GM21723 (cell line): ENCODE results near the gene RPL23.
A peak's percentile ranks its signal among the peaks of the same experiment; 100 is the strongest.
"Not testable (repeated sequence)": the region's sequence is repeated elsewhere in the genome, so short reads cannot be mapped to it uniquely, and the experiment has no call there.

Experiments used
- ATAC-seq: cut with Tn5 transposase; IDR thresholded peaks from one replicate; pipeline ENCODE4 v1.9.1; 2021; ENCODE audit warnings: mild to moderate bottlenecking, moderate library complexity; ENCODE audit not compliant: unreplicated experiment

Gene RPL23

GRCh38 chr17:38868817-38869525 is 15.4 kb upstream of the RPL23 start:
- ATAC-seq, result peak; percentile 46

DNA sequence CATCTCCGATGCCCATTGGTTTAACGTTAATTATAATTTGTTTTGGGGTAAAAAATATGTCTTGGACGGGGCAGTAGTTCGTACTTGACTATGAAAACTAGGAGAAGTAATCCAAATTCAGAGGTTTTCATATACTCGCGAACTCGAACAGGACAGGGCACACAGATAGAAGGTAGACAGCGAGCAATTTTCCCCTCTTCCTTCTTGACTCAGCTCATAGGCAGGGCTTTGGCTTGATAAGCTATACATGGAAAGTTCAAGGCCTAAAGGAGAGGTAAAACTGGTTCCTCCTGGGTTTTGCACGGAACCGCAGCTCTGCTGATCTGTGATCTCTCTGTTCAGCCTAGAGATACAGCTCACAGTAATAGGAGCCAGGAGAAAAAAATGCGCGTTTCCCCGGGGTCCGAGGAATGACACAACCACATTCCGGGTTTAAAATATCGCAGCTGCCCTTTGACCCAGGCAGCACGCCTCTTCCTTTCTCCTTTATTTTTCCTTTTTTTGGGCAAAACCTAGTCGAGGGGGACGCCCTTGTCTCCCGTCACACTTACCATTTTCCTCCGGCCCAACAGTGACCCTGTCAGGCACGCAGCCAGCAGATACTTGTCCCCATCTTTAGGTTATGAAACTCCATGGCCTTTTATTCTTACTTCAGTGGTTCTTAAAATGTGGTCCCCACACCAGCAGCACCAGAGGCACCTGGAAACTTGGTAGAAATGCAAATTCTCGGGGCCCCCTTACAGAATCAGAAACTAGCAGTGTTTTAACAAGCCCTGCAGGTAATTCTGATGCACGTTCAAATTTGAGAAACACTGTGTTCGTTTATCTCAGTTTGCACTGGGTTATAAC is 14.7 kb upstream of the RPL23 start:
- ATAC-seq, result peak; percentile 2

- no peak for ATAC-seq
These were observed 13.9 kb upstream of the RPL23 start for GRCh38 chr17:38867179-38867967.

GRCh38 chr17:38864636-38865398 is 11.3 kb upstream of the RPL23 start:
- ATAC-seq, result no peak

GRCh38 chr17:38861399-38861843 is 7.9 kb upstream of the RPL23 start:
- no peak for ATAC-seq

- ATAC-seq, result no peak
These were observed 3.8 kb upstream of the RPL23 start for GRCh38 chr17:38857271-38857670.

GRCh38 chr17:38855101-38855714 is 1.7 kb upstream of the RPL23 start:
- ATAC-seq, result not testable (repeated sequence)

DNA sequence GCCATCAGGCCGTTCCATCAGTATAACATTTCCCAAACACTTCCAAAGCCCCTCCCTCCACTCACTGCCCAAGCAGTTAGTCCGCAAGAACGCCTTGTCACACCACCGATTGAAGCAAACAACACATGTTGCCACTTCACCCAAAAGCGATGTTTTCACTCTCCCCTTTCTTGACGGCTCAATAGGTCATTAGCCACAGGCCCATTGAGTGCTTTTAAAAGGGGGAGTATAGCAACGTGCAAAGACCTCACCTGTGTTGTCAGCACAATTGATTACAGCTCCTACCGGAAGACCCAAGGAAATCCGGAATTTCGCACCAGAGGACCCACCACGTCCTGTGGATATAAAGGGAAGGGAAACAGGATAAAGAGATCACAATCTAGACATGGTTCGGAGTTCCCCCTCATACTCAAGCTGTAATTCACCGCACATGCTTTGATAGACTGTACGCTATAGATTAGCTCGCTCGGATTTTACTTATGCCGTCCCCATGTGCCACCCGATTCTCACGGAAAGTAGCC is 690 bp downstream of the RPL23 start:
- no peak for ATAC-seq

GRCh38 chr17:38851434-38851833 is 2.1 kb downstream of the RPL23 start:
- ATAC-seq, result no peak

- no peak for ATAC-seq
These were observed 3.1 kb downstream of the RPL23 start for GRCh38 chr17:38850374-38850773.

DNA sequence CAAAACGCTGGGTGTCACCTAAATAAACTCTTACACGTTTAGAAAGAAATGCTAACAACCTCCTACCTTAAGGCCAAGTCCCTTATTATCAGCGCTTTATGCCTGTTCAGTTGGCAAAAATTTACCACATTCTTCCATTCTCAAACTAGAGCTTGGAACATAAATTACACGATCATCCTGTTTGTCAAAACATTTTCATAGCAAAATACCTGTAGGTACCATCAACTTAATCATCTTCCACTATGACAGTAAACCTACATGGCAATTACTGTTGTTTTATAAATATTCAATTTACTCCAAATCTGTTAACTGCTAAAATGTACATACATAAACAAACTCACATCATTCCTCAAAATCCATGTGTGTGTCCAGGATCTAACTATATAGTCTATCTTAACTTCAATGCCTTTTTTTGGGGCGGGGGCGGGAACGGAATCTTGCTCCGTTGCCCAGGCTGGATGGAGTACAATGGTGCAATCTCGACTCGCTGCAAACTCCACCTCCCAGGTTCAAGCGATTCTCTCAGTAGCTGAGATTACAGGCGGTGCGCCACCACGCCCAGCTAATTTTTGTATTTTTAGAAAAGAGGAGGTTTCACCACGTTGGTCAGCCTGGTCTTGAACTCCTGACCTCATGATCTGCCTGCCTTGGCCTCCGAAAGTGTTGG is 4.4 kb downstream of the RPL23 start:
- ATAC-seq, result no peak

DNA sequence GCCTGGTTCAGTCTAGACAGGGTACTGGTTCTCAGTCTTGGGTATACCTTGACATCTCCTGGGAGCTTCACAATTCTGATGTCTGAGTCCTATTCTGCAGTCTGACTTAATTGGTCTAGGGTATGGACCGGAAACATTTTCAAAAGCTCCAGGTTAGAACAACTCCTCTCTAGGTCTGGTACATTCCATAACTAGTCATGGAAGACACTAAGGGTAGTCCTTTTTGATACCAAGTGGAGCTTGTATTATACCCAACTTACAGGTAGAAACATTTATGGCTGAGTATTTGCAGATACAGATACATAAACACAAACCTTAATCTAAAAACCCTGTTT is 5.0 kb downstream of the RPL23 start:
- ATAC-seq, result no peak

DNA sequence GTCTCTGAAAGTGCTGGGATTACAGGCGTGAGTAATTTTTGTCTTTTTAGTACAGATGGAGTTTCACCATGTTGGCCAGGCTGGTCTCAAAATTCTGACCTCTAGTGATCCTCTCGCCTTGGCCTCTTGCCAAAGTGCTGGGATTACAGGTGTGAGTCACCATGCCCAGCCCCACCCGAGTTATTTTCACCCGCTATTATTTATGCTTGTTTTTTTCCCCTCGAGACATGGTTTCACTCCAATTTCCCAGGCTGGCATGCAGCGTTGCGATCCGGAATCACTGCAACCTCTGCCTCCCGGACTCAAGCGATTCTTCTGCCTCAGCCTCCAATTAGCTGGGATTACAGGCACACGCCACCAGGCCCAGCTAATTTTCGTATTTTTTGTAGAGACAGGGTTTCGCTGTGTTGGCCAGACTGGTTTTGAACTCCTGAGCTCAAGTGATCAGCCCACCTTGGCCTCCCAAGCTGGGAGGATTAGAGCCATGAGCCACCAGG is 9.2 kb downstream of the RPL23 start:
- no peak for ATAC-seq

DNA sequence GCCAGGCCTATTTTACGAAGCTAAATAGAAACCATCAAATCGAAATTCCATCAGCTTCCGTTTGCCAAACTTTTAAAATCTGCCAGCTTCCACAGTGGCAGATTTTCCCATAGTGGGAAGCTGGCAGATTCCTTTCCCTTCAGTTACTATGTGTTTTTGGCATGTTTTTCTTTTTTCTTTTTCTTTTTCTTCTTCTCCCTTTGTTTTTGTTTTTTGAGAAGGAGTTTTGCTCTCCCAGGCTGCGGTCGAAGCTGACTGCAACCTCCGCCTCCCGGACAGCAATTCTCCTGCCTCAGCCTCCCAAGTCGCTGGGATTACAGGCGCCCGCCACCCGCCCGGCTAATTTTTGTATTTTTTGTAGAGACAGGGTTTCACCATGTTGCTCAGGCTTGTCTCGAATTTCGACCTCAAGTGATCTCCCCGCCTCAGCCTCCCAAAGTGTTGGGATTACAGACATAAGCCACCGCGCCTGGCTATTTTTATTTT is 27.7 kb downstream of the RPL23 start:
- no peak for ATAC-seq

DNA sequence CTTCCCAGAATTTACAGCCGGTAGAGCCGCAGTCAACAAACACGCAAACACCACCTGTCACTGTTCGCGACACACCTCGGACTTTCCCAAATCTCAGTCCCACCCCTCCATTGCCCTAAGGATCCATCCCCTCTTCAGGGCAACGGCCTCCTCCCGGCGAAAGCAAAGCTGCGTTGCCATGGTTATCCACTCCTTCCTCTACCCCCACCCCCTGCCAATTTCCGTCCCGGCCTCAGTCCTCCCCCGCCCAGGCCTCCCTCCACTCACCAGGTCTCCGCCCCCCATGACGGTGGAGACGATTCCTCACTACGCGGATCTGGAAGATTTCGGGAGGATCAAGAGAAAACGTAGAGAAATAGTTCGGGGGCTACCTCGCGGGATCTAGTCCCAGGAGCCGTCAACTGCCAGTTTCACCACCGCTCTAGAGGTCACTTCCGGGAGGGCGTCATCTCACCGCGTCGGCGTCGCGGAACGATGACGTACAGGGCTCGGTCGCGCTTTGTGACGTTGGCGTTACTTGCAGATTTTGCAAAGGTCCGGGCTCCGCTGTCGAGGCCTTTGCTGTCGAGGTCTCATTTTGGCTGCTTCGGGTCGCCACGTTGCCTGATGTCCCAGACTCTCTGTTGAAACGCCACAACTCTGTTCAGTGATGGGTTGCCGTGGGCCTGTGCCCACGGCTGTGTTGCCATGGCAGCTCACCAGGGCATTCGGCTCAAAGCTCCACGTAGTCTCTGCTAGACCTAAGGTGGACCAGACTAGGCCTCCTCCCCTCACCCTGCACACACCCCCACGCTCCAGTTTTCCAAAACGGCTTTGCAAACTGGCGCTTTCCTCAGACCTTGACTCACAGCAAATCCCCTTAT is 28.4 kb downstream of the RPL23 start, which contains the start of gene CWC25:
Gene CWC25 (minus strand): TSS at position 423 of the 863 bp plus-strand sequence. CDS start 138 bp downstream, at position 285.
- ATAC-seq, result peak; percentile 80

- no peak for ATAC-seq
These were observed 37.8 kb downstream of the RPL23 start for GRCh38 chr17:38815576-38816193.

DNA sequence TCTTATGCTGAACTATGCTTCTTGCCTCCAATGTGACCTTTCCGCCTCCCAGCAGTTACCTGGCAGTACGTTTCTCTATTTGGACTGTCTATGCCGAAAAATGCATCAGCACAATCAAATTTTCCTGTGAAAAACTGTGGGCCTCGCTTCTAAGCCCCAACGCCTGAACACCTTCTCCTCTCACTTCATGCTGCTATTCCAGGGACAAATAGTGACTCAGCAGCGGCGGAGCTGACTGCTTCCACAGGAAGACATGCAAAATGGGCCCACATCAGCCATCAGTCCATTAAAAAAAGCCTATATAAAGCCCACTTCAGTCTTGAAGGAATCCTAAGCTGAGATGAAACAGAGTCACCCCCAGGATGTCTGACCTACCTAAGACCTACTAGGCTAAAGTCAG is 43.7 kb downstream of the RPL23 start:
- ATAC-seq, result no peak
